Stimulated activated CD4-positive, alpha-beta T cell treated with anti-CD3 and anti-CD28 coated beads, Interleukin-4, amount 100 ng/mL, for 4 hours (primary cell): ENCODE results near the gene CDC42EP1.
"Not testable (repeated sequence)": the region's sequence is repeated elsewhere in the genome, so short reads cannot be mapped to it uniquely, and the experiment has no call there.

Experiments used
- DNase-seq, 2 experiments: peaks; one replicate each; pipeline ENCODE4 v3.0.0-alpha.2; 2020

CDC42EP1 gene

DNA sequence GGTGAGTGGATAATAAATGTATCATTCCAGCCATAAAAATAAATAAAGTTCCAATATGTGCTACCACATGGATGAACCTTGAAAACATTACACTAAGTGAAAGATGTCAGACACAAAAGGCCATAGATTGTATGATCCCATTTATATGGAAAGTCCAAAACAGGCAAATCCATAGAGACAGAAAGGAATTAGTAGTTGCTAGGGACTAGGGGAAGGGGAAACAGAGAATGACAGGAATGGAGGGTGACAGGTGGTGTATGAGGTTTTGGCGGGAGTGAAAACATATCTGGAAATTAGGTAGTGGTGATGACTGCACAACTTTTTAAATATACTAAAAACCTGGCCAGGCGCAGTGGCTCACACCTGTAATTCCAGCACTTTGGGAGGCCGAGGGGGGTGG lies 25.8 kb upstream of the CDC42EP1 start:
- no peak for DNase-seq

DNA sequence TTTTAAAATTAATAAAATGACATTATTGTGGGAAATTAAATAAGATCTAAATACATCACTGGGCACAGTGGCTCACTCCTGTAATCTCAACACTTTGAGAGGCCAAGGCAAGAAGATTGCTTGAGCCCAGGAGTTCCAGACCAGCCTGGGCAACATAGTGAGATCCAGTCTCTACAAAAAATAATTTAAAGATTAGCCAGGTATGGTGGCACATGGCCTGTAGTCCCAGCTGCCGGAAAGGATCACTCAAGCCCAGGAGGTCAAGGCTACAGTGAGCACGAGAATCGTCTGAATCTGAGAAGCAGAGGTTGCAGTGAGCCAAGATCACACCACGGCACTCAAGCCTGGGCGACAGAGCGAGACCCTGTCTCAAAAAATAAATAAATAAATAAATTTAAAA lies 25.1 kb upstream of the CDC42EP1 start:
- DNase-seq: no peak

DNA sequence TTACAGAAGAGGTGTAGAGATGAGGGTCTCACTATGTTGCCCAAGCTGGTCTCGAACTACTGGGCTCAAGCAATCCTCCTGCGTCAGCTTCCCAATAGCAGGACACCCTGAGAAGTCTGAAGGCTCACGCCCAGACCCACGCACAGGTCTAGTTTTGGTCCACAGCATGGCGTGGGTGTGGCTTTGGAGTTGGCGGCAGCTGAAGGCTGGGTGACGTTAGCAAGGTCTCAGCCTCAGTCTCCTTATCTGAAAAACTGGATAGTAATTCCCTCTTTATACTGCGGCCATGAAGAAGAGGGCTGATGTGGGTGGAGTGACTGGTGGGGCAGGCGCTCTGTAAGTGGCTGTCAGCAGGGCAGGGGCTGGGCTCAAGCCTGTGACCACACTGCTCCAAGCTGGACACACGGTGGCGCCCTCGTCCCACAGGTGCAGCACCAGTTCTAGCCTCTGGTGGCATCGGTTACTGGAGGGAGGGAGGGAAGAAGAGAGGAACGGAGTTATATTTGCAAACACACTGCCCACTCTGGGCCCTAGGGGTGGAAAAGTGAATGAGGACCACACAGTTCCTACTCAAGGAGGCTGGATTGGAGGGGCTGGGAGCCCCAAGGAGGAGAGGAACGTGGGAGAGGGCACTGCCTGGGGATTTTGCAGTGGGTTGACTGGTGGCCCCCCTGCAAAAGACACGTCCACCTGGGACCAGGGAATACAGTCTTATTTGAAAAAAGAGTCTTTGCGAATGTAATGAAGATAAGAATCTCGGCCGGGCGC lies 21.5 kb upstream of the CDC42EP1 start:
- DNase-seq: peak; percentile 84 to 88

GRCh38 chr22:37539790-37540189 lies 20.5 kb upstream of the CDC42EP1 start:
- not testable (repeated sequence) for DNase-seq

DNA sequence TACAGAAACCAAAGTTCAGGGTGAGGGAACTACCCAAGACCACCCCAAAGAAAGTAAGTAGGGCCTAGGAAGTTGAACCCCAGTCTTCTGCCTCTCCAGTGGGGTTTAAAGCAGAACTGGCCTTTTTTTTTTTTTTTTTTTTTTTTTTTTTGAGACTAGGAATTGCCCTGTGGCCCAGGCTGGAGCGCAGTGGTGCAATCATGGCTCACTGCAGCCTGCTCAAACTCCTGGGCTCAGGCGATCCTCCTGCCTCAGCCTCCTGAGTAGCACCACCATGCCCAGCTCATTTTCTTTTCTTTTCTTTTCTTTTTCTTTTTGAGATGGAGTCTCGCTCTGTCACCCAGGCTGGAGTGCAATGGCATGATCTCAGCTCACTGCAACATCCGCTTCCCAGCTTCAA lies 17.9 kb upstream of the CDC42EP1 start:
- not testable (repeated sequence) for DNase-seq

GRCh38 chr22:37542959-37543358 lies 17.3 kb upstream of the CDC42EP1 start:
- DNase-seq: no peak

GRCh38 chr22:37544955-37545702 lies 15.2 kb upstream of the CDC42EP1 start:
- DNase-seq: peak; percentile 26 to 36

DNA sequence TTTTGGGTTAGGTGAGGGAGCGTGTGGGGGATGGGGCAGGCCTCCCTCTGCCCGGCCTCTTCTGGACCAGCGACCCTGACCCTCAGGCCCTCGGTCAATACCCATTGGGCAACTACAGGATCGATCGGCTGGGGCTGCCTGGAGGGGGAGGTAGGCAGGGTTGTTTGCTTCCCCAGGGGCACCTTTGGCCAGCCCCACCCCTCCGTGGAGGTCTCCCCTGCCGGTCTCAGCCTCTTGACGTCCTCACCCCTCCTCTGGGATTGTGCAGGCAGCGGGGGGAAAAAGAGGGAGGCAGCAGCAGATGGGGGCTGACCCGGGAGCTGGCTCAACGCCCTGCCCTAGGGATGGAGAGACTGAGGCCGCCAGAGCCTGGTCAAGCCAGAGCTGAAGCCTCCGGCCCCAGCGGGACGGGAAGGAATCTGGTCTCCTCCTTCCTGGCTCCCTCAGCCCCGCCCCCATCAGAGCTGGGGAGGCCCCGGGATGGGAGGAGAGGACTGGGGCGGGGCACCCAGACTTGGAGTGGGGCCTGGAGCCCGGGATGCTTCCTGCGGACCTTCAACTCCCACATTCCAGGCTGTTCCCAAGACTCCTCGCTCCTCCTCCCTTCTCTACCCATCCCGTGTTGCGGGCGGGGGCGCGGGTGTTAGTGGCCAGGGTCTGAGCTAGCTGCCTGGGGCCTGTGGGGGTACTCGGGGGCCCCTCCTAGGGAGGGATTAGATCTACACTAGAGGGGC lies 14.4 kb upstream of the CDC42EP1 start:
- no peak for DNase-seq

- DNase-seq: no peak
Measured at GRCh38 chr22:37546437-37547250, 13.6 kb upstream of the CDC42EP1 start.

DNA sequence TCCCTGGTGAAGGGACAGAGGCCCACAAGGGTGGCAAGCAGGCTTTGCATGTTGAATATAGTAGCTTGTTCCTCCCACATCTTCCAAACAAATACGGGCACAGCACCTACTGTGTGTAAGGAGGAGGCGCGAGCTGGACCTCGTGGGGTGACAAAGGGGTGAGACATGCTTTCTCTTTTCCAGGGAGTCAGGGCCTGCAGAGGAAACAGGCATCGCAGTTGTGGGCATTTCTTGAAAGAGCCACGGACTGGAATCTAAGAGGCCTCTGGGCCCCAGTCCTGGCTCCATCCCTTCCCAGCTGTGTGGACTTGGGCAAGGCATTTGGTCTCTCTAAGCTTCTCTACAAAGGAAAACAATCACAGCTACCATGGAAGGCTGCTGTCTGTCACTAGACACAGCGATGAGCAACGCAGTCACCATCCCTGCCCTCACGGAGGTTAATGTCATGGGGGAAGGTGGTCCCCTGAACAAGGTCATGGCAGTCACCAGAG lies 13.0 kb upstream of the CDC42EP1 start:
- no peak for DNase-seq

DNA sequence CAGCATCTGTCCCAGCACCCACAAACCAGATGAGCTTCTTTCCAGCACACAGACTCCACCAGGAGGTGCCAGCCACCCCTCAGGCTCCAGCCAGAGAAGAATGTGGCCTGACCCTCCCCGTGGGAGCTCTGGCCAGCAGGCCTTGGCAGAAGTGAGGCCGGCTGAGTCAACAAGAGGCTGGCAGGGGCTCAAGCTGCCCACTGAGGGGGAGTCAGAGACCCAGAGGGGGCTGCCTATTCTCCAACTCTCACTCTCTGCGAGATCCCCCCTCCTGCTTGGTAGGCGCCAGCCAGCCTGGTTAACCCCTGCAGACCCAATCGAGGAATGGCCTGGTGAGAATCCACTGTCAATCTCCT lies 10.6 kb upstream of the CDC42EP1 start:
- DNase-seq: no peak

GRCh38 chr22:37550921-37551320 lies 9.4 kb upstream of the CDC42EP1 start:
- not testable (repeated sequence) for DNase-seq

- DNase-seq: no peak
Measured at GRCh38 chr22:37551981-37552380, 8.3 kb upstream of the CDC42EP1 start.

DNA sequence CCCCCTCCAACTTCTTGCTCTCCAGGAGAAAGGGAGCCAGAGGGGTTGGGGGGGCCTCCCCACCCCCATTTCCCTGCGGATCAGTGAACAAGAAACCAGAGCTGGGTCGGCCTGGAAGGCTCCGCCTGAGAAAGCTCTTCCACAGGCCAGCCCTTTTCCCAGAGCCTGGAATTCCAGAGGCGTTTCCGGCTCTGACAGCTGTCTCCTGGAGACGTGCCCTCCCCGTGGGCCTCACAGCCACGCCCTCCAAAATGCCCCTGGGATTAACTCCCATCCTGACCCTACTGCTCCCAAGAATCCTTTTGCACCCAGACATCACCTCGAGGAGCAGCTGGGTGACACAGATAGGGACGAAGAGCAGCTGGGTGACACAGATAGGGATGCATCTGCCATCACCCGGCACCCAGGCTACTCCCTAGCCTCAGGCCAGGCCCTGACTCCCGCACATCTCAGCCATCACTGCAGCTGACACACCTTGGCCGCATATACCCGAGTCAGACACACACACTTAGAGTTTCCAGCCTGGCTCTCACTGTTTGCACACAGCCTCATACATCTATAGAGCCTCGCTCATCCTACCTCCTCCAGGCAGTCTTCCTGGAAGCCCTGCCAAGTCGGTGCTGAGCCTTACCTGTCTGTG lies 7.6 kb upstream of the CDC42EP1 start:
- no peak for DNase-seq

GRCh38 chr22:37553725-37554124 lies 6.6 kb upstream of the CDC42EP1 start:
- DNase-seq: no peak

DNA sequence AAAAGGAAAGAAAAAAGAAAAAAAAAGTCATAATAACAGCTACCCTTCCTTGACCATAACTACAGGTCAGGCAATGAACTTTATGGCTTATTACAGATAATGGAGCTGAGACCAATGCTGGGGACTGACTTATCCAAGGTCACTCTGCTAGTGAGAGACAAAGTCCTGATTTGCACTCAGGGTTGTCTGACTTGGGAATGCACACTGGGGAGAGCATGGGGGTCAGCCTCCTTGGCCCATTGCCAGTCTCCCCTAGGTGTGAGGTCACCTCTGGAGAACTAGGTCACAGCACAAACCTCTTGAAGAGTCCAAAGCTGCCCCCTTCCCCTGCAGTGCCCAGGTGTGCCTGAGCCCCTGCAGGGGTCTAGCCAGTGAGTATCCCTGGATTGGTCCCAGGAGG lies 5.3 kb upstream of the CDC42EP1 start:
- DNase-seq: no peak

DNA sequence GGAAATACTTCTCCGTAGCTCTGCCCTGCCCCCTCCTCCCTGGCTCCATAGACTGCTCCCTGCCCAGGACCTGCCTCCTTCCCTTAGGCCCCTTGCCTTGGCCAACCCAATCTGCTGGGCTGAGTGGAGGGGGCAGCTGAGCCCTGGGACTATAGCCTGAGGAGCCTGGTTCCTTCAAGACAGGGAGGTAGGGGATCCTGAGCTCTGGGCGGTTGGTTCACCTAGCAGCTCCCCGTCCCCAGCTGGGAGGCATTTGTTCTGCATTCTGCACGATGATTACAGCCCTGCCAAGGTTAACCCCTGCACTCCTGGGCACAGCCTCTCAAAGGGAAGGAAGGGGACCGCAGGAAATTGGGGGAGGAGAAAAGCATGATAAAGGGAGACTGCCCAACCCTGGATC lies 3.6 kb upstream of the CDC42EP1 start:
- no peak for DNase-seq

GRCh38 chr22:37557321-37558001 lies 2.8 kb upstream of the CDC42EP1 start:
- no peak for DNase-seq

DNA sequence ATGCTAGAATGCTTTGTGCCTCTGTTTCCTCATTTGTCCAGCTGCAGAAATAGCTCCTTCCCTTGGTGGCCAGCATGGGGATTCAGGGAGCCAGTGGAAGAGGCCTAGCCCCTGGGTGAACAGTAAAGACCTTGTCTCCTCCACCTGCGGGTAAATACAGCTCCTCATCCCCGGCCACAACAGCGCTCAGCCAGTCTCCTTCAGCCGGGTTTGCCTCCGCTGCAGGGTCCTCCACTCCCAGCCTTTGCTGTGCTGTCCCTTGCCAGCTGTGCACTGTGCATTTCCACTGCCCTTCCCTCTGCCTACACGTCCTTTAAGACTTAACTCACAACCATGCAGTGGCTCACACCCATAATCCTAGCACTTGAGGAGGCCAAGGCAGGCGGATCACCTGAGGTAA lies 1.5 kb upstream of the CDC42EP1 start:
- DNase-seq: no peak

DNA sequence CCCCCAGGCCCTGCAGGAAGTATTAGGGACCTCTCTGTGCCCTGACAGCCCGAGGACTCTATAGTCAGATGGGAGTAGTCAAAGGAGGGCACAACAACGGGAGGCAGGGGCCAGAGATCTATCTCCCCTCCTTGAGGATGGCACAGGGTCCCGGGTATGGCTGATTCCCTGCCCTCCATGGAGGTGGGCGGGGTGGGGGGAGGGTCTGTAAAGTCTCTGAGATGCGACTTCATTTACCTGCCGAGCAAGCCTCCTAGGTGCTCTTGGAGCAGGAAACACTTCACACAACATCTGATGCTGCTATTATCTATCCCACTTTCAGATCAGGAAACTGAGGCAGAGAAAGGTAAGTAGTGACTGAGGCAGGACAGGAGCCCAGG lies 769 bp upstream of the CDC42EP1 start:
- no peak for DNase-seq

GRCh38 chr22:37560608-37561211 lies 430 bp downstream of the CDC42EP1 start:
- no peak for DNase-seq
